Measurements from ENCODE around the gene TMEM60.
"Not testable (repeated sequence)": the region's sequence is repeated elsewhere in the genome, so short reads cannot be mapped to it uniquely, and the experiment has no call there.

Gene TMEM60

GRCh38 chr7:77811516-77812289 is 13.5 kb upstream of the TMEM60 start:
- no peak for DNase-seq (ENCODE audit: low spot score)

GRCh38 chr7:77808517-77808916 is 10.3 kb upstream of the TMEM60 start:
- DNase-seq (ENCODE audit: low spot score): no peak

- DNase-seq (ENCODE audit: low spot score): no peak
These were observed 8.2 kb upstream of the TMEM60 start for GRCh38 chr7:77806425-77806824.

GRCh38 chr7:77802557-77803405 is 4.5 kb upstream of the TMEM60 start:
- DNase-seq (ENCODE audit: low spot score): no peak

GRCh38 chr7:77800730-77801129 is 2.5 kb upstream of the TMEM60 start:
- no peak for DNase-seq (ENCODE audit: low spot score)

- DNase-seq (ENCODE audit: low spot score): no peak
These were observed 1.9 kb upstream of the TMEM60 start for GRCh38 chr7:77800158-77800557.

GRCh38 chr7:77799078-77799964 is 1.1 kb upstream of the TMEM60 start:
- DNase-seq (ENCODE audit: low spot score): no peak

GRCh38 chr7:77797734-77798393 is 370 bp downstream of the TMEM60 start:
- peak; percentile 29 for DNase-seq (ENCODE audit: low spot score)

- no peak for DNase-seq (ENCODE audit: low spot score)
These were observed 1.3 kb downstream of the TMEM60 start for GRCh38 chr7:77796960-77797359.

GRCh38 chr7:77796109-77796508 is 2.1 kb downstream of the TMEM60 start:
- DNase-seq (ENCODE audit: low spot score): no peak

GRCh38 chr7:77794000-77794399 is 4.2 kb downstream of the TMEM60 start:
- no peak for DNase-seq (ENCODE audit: low spot score)

GRCh38 chr7:77791956-77792355 is 6.3 kb downstream of the TMEM60 start:
- no peak for DNase-seq (ENCODE audit: low spot score)

GRCh38 chr7:77791336-77791735 is 6.9 kb downstream of the TMEM60 start:
- DNase-seq (ENCODE audit: low spot score): no peak

- DNase-seq (ENCODE audit: low spot score): no peak
These were observed 9.8 kb downstream of the TMEM60 start for GRCh38 chr7:77788327-77788902.

- no peak for DNase-seq (ENCODE audit: low spot score)
These were observed 11.5 kb downstream of the TMEM60 start for GRCh38 chr7:77786741-77787140.

GRCh38 chr7:77786018-77786417 is 12.2 kb downstream of the TMEM60 start:
- DNase-seq (ENCODE audit: low spot score): no peak

- DNase-seq (ENCODE audit: low spot score): not testable (repeated sequence)
These were observed 13.8 kb downstream of the TMEM60 start for GRCh38 chr7:77784426-77784825.

GRCh38 chr7:77783545-77783944 is 14.7 kb downstream of the TMEM60 start:
- DNase-seq (ENCODE audit: low spot score): no peak

GRCh38 chr7:77783111-77783510 is 15.1 kb downstream of the TMEM60 start:
- no peak for DNase-seq (ENCODE audit: low spot score)

GRCh38 chr7:77782383-77782782 is 15.9 kb downstream of the TMEM60 start:
- no peak for DNase-seq (ENCODE audit: low spot score)

GRCh38 chr7:77778535-77778934 is 19.7 kb downstream of the TMEM60 start:
- no peak for DNase-seq (ENCODE audit: low spot score)
